ENCODE measurements around the gene XYLT1.

XYLT1 gene

GRCh38 chr16:17291289-17291688, 179.5 kb downstream of the XYLT1 start:
- ChIA-PET CTCF (no interaction called here), POLR2A (no interaction called here)
- no peak for DNase-seq (ENCODE audit: extremely low spot score)
- TF ChIP-seq BHLHE40 (IDR thresholded peaks at IDR 0.05; ENCODE audit: borderline replicate concordance), result no peak
- no peak for TF ChIP-seq PKNOX1 (IDR thresholded peaks at IDR 0.05)
- no peak for TF ChIP-seq LEF1 (IDR thresholded peaks at IDR 0.05; ENCODE audit: borderline replicate concordance)
- no peak for TF ChIP-seq L3MBTL2 (conservative IDR thresholded peaks at IDR 0.05)
- TF ChIP-seq FOXA1 (IDR thresholded peaks at IDR 0.05), result no peak
- TF ChIP-seq CTBP1 (IDR thresholded peaks at IDR 0.05; ENCODE audit: borderline replicate concordance), result no peak
- TF ChIP-seq TARDBP (IDR thresholded peaks at IDR 0.05), result no peak
- TF ChIP-seq FOXM1 (IDR thresholded peaks at IDR 0.05; ENCODE audit: borderline replicate concordance), result no peak
- no peak for TF ChIP-seq ARNT (IDR thresholded peaks at IDR 0.05)
- TF ChIP-seq ELF4 (IDR thresholded peaks at IDR 0.05), result no peak
- no peak for TF ChIP-seq FOXK2 (IDR thresholded peaks at IDR 0.05)
- no peak for TF ChIP-seq SP1 (IDR thresholded peaks at IDR 0.05)
- no peak for TF ChIP-seq NFRKB (IDR thresholded peaks at IDR 0.05)
- no peak for TF ChIP-seq SUZ12 (IDR thresholded peaks at IDR 0.05)

- CTCF ChIA-PET, result no interaction called here
- POLR2A ChIA-PET, result no interaction called here
Measured at GRCh38 chr16:17289674-17290635, 180.8 kb downstream of the XYLT1 start.

GRCh38 chr16:17289050-17289449, 181.7 kb downstream of the XYLT1 start:
- CTCF ChIA-PET, result no interaction called here
- no peak for DNase-seq (ENCODE audit: extremely low spot score)
- TF ChIP-seq L3MBTL2 (conservative IDR thresholded peaks at IDR 0.05), result no peak
- no peak for TF ChIP-seq ARNT (IDR thresholded peaks at IDR 0.05)
- no peak for TF ChIP-seq CTBP1 (IDR thresholded peaks at IDR 0.05; ENCODE audit: borderline replicate concordance)
- TF ChIP-seq LEF1 (IDR thresholded peaks at IDR 0.05; ENCODE audit: borderline replicate concordance), result no peak
- TF ChIP-seq SUZ12 (IDR thresholded peaks at IDR 0.05), result no peak
- no peak for TF ChIP-seq PKNOX1 (IDR thresholded peaks at IDR 0.05)
- no peak for TF ChIP-seq FOXM1 (IDR thresholded peaks at IDR 0.05; ENCODE audit: borderline replicate concordance)
- TF ChIP-seq TARDBP (IDR thresholded peaks at IDR 0.05), result no peak
- TF ChIP-seq SP1 (IDR thresholded peaks at IDR 0.05), result no peak
- TF ChIP-seq NFRKB (IDR thresholded peaks at IDR 0.05), result no peak
- TF ChIP-seq FOXK2 (IDR thresholded peaks at IDR 0.05), result no peak
- no peak for TF ChIP-seq ELF4 (IDR thresholded peaks at IDR 0.05)
- TF ChIP-seq ZNF384 (IDR thresholded peaks at IDR 0.05), result no peak
- TF ChIP-seq HDGF (IDR thresholded peaks at IDR 0.05; ENCODE audit: borderline replicate concordance), result no peak
- no peak for TF ChIP-seq BHLHE40 (IDR thresholded peaks at IDR 0.05; ENCODE audit: borderline replicate concordance)
- no peak for TF ChIP-seq FOXA1 (IDR thresholded peaks at IDR 0.05)
- POLR2A ChIA-PET, result no interaction called here

More at GRCh38 chr16:17289674-17290635, 180.8 kb downstream of the XYLT1 start:
- DNase-seq (ENCODE audit: extremely low spot score), result no peak
- TF ChIP-seq L3MBTL2 (conservative IDR thresholded peaks at IDR 0.05) (no peak), CTBP1 (IDR thresholded peaks at IDR 0.05; ENCODE audit: borderline replicate concordance) (no peak), HDGF (IDR thresholded peaks at IDR 0.05; ENCODE audit: borderline replicate concordance) (no peak), NFRKB (IDR thresholded peaks at IDR 0.05) (no peak), BHLHE40 (IDR thresholded peaks at IDR 0.05; ENCODE audit: borderline replicate concordance) (no peak), FOXK2 (IDR thresholded peaks at IDR 0.05) (no peak), ZNF384 (IDR thresholded peaks at IDR 0.05) (no peak), LEF1 (IDR thresholded peaks at IDR 0.05; ENCODE audit: borderline replicate concordance) (no peak), ELF4 (IDR thresholded peaks at IDR 0.05) (no peak), SP1 (IDR thresholded peaks at IDR 0.05) (no peak), FOXA1 (IDR thresholded peaks at IDR 0.05) (no peak), ARNT (IDR thresholded peaks at IDR 0.05) (no peak), SUZ12 (IDR thresholded peaks at IDR 0.05) (no peak), TARDBP (IDR thresholded peaks at IDR 0.05) (no peak), FOXM1 (IDR thresholded peaks at IDR 0.05; ENCODE audit: borderline replicate concordance) (no peak), PKNOX1 (IDR thresholded peaks at IDR 0.05) (no peak)

GRCh38 chr16:17287166-17287800, 183.5 kb downstream of the XYLT1 start:
- CTCF ChIA-PET, result no interaction called here
- DNase-seq (ENCODE audit: extremely low spot score), result no peak
- POLR2A ChIA-PET, result no interaction called here
- TF ChIP-seq BHLHE40 (IDR thresholded peaks at IDR 0.05; ENCODE audit: borderline replicate concordance) (no peak), NFRKB (IDR thresholded peaks at IDR 0.05) (no peak), FOXA1 (IDR thresholded peaks at IDR 0.05) (no peak), ZNF384 (IDR thresholded peaks at IDR 0.05) (no peak), CTBP1 (IDR thresholded peaks at IDR 0.05; ENCODE audit: borderline replicate concordance) (no peak), HDGF (IDR thresholded peaks at IDR 0.05; ENCODE audit: borderline replicate concordance) (no peak), L3MBTL2 (conservative IDR thresholded peaks at IDR 0.05) (no peak), FOXM1 (IDR thresholded peaks at IDR 0.05; ENCODE audit: borderline replicate concordance) (no peak), ARNT (IDR thresholded peaks at IDR 0.05) (no peak), FOXK2 (IDR thresholded peaks at IDR 0.05) (no peak), SP1 (IDR thresholded peaks at IDR 0.05) (no peak), PKNOX1 (IDR thresholded peaks at IDR 0.05) (no peak), ELF4 (IDR thresholded peaks at IDR 0.05) (no peak)
